ENCODE measurements around the gene FARS2.

DNA sequence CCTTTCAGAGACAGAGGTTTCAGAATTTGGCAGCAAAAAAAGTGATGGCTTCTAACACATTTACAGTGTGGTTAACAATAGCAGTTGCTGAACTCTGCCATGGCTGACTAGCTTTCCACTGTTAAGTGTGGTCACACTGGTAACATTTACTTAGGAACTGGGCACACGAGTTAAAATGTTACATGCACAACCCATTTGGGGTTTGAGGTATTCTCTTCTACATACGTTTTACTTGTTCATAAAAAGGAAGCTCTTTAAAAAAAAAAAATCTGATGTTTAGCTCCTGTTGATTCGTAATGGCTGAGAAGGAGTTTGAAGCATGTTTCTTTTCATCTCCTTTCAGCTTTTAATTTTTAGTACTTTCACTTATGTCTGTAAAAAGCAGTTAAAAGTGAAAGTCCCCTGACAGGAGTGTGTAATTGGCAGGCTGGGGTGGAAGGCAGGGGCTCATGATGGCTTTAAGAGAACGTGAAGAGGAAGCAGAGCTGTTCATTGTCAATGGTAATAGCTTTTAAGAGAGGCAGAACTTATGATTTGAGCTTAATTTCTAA is 245.9 kb downstream of the FARS2 start:
- TF ChIP-seq, protein P1, sequence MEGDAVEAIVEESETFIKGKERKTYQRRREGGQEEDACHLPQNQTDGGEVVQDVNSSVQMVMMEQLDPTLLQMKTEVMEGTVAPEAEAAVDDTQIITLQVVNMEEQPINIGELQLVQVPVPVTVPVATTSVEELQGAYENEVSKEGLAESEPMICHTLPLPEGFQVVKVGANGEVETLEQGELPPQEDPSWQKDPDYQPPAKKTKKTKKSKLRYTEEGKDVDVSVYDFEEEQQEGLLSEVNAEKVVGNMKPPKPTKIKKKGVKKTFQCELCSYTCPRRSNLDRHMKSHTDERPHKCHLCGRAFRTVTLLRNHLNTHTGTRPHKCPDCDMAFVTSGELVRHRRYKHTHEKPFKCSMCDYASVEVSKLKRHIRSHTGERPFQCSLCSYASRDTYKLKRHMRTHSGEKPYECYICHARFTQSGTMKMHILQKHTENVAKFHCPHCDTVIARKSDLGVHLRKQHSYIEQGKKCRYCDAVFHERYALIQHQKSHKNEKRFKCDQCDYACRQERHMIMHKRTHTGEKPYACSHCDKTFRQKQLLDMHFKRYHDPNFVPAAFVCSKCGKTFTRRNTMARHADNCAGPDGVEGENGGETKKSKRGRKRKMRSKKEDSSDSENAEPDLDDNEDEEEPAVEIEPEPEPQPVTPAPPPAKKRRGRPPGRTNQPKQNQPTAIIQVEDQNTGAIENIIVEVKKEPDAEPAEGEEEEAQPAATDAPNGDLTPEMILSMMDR (IDR thresholded peaks at IDR 0.05): no peak
- no peak for TF ChIP-seq POLR2A (IDR thresholded peaks at IDR 0.05)
